ENCODE results near the gene KIF20B. TPM values are rescaled to one million over a fixed set of nuclear protein-coding genes. Genes with fewer than 3 reads are reported as not detected.
A peak's percentile ranks its signal among the peaks of the same experiment; 100 is the strongest.

The KIF20B gene
- total and polyA plus RNA-seq, 2 of the 13 experiments (the other 11 are each of a cell fraction or from before 2014, with no cell fraction given), result 3.5 to 38.6 TPM

DNA sequence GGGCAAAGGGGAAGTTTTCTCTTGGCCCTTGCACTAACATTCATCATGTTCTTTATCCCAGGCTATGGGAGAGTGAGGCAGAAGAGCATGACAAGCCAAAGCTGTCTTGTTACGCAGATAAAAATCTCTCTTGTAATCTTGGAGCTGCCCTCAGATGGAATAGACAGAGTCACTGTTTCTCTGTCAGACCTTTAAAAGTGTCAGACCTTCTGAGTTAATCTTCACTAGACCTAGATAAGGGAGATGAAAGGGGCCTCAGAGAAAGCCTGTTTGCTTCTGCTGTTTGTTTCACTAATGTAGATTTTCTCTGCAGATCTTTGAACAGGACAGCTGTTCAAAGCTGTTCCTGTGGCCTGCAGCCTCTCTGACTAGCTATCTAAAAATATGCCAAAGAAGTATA lies 112.9 kb downstream of the KIF20B start (continued):
- TF ChIP-seq, protein P1, sequence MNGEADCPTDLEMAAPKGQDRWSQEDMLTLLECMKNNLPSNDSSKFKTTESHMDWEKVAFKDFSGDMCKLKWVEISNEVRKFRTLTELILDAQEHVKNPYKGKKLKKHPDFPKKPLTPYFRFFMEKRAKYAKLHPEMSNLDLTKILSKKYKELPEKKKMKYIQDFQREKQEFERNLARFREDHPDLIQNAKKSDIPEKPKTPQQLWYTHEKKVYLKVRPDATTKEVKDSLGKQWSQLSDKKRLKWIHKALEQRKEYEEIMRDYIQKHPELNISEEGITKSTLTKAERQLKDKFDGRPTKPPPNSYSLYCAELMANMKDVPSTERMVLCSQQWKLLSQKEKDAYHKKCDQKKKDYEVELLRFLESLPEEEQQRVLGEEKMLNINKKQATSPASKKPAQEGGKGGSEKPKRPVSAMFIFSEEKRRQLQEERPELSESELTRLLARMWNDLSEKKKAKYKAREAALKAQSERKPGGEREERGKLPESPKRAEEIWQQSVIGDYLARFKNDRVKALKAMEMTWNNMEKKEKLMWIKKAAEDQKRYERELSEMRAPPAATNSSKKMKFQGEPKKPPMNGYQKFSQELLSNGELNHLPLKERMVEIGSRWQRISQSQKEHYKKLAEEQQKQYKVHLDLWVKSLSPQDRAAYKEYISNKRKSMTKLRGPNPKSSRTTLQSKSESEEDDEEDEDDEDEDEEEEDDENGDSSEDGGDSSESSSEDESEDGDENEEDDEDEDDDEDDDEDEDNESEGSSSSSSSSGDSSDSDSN (CRISPR knock-in tag; IDR thresholded peaks at IDR 0.05), result no peak
- TF ChIP-seq RAD21 (CRISPR knock-in tag; IDR thresholded peaks at IDR 0.05) (no peak), POLR2G (IDR thresholded peaks at IDR 0.05; ENCODE audit: low read depth, low read length) (peak; percentile 52; the same call in 1 of the 2 replicates), BATF2 (CRISPR knock-in tag; IDR thresholded peaks at IDR 0.05) (no peak), ZMAT3 (CRISPR knock-in tag; conservative IDR thresholded peaks at IDR 0.05) (no peak), ZSCAN21 (CRISPR knock-in tag; IDR thresholded peaks at IDR 0.05; ENCODE audit: borderline replicate concordance) (0 out of 2 replicates have a peak, but pooled peaks have one; percentile 2), ZNF557 (CRISPR knock-in tag; IDR thresholded peaks at IDR 0.05) (no peak), ZFP90 (CRISPR knock-in tag; IDR thresholded peaks at IDR 0.05; ENCODE audit: borderline replicate concordance) (peak; percentile 75; the same call in 1 of the 2 replicates), GATAD1 (CRISPR knock-in tag; IDR thresholded peaks at IDR 0.05) (no peak), POGK (CRISPR knock-in tag; conservative IDR thresholded peaks at IDR 0.05) (peak; percentile 55; the same call in 1 of the 2 replicates), CSRNP2 (CRISPR knock-in tag; conservative IDR thresholded peaks at IDR 0.05; ENCODE audit: low read depth) (no peak), ZNF33A (CRISPR knock-in tag; IDR thresholded peaks at IDR 0.05; ENCODE audit: borderline replicate concordance) (no peak; the same call in 1 of the 2 replicates), PRPF4 (IDR thresholded peaks at IDR 0.05; ENCODE audit: low read depth, low read length, poor library complexity, severe bottlenecking) (no peak), KLF9 (CRISPR knock-in tag; IDR thresholded peaks at IDR 0.05; ENCODE audit: low read depth) (no peak), MAZ (IDR thresholded peaks at IDR 0.05; ENCODE audit: borderline replicate concordance, low read depth, low read length) (no peak), MAZ (CRISPR knock-in tag; IDR thresholded peaks at IDR 0.05; ENCODE audit: low read depth) (no peak), MLLT10 (CRISPR knock-in tag; IDR thresholded peaks at IDR 0.05) (no peak), RNF219 (CRISPR knock-in tag; IDR thresholded peaks at IDR 0.05) (no peak), SP1 (IDR thresholded peaks at IDR 0.05) (no peak), SP1 (CRISPR knock-in tag; IDR thresholded peaks at IDR 0.05) (no peak), ZNF572 (CRISPR knock-in tag; IDR thresholded peaks at IDR 0.05) (no peak)
- TF ChIP-seq, protein P2, sequence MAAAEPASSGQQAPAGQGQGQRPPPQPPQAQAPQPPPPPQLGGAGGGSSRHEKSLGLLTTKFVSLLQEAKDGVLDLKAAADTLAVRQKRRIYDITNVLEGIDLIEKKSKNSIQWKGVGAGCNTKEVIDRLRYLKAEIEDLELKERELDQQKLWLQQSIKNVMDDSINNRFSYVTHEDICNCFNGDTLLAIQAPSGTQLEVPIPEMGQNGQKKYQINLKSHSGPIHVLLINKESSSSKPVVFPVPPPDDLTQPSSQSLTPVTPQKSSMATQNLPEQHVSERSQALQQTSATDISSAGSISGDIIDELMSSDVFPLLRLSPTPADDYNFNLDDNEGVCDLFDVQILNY (CRISPR knock-in tag; conservative IDR thresholded peaks at IDR 0.05), result no peak
